Activated CD8-positive, alpha-beta memory T cell treated with anti-CD3 and anti-CD28 coated beads for 1 hour (primary cell): Measurements from ENCODE around the gene PTH1R.

Source experiments
- DNase-seq, 2 donors: peaks; one replicate each; pipeline ENCODE4 v3.0.0-alpha.2; 2020; ENCODE audit warnings: low read depth in 1 of 2; ENCODE audit errors: extremely low read depth in 1 of 2

PTH1R gene

DNA sequence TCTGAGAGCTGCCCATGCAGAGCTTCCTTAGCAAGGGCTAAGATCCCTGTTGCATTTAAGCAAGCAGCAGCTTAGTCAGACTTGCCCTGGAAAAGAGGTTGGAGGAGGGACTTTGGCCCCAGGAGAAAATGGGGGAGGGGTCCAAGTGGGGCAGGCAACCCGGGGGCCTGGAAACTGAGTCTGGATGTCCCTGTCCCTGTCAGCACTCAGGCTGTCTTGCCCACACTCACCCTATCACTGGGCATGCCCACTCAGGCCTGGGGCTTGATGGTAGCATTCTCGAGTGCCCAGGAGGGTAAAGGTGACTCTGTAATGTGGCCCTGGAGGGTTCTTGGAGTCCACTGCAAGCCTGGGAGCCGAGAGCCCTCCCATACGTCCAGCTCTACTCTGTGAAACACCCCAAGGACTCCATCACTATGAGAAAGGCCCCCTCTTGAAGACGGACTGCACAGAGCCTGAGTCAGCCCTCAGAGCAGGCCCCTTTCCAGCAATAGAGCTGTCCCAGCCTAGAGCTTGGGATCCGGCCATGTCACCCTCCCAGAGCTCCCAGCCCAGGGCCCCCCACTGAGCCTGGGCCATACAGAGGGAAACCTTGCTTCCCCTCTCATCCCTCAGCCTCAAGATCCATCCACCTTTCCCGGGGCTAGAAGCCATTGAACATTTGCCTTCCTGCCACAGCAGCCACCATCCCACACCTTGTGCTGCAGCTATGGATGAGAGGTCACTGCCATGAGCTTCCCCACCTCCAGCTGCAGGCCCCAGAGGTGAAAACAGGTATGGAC, 27.6 kb upstream of the PTH1R start:
- DNase-seq = no peak

DNA sequence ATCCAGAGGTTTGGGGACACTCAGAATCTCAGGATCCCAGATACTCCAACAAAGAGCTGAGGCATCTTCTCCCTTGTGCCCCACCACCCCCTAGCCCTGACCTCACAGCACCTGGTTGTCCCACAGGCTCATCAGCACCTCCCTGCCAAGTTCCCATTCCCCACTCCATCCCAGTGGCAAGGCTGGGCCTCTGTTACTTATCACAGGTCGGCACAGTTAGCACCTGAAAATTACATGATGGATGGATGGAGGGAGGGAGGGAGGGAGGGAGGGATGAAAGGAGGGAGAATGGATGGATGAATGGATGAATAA, 27.1 kb upstream of the PTH1R start:
- no peak for DNase-seq

DNA sequence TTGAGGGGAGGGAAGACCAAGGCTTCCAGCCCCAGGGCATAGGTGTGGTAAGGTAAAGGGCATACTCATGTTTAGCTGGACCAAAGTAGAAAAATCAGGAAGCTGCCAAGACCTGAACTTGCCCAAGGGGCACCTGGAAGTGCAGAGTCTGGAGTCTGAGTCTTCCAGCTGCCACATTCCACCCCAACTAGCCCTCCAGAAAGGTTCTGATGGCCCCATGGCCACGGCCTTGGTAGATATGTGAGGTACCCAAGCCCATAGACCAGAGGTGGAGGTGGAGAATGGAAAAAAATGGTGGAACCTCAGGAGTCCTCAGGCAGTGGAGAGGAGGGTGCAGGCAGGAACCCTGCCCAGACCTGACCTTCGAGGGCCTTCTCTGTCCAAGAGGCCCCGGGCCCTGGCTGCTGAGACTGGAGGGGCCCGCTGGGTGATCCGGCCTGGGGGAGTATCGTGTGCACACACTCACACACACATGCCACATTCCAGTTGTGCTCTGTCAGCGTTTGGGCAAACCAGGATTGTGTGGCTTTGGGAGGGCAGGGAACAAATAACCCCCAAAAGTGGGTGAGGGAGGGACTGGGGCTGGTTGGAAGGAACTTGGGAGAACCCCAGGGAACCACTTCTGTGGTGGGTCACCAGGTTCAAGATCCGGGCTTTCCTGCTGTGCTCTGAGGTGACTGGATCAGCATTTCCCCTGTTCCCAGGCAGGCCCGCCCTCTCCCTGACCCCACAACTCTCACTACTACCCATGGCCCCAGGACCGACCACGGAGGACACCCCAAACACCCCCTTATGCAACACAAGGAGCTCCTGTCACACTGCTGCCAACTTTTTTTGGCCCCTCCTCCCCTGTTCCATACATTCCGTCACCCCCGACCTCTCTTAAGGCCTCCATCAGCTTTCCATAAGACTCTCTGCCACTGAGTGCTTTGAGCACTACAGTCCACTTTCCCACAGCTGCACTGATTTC, 25.9 kb upstream of the PTH1R start:
- DNase-seq = no peak

DNA sequence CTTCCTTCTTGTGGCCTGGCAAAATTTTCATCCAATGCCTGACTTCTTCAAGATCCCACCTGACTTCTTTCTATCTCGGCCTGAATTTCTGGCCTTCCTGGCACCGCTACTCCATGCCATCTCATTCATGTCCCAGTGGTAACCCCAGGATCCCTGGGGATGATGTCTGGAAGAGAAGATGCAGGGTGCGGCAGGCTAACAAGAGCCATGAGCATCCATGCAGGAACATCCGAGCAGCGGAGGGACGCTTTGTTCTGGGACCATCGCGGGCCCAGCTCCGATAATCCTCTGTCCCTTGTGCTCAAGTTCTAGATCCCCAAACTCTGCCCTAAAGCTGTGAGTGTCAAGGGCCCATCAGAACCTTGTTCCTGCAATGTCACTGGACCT, 25.2 kb upstream of the PTH1R start:
- DNase-seq = no peak

DNA sequence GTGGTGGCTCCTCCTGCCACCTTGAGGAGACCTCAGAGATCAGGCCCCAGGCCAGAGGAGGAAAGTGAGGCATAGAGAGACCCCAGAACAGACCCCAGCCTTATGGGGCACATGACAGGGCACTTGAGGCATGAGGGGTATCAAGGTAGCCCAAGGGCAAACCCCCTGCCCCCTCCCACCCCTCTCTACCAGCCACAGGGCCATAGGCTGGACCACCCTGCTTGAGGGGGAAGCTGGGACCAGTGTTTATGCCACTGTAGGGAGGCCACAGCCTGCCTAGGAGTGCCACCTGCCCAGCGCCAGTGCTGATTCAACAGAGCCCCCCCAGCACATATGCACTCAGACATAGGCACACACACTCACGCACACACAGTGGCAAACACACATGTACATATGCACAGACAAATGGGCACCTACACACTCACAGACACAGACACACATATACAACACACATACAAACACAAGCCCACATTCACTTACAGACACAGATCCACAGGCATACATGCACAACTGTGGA, 24.6 kb upstream of the PTH1R start:
- no peak for DNase-seq

DNA sequence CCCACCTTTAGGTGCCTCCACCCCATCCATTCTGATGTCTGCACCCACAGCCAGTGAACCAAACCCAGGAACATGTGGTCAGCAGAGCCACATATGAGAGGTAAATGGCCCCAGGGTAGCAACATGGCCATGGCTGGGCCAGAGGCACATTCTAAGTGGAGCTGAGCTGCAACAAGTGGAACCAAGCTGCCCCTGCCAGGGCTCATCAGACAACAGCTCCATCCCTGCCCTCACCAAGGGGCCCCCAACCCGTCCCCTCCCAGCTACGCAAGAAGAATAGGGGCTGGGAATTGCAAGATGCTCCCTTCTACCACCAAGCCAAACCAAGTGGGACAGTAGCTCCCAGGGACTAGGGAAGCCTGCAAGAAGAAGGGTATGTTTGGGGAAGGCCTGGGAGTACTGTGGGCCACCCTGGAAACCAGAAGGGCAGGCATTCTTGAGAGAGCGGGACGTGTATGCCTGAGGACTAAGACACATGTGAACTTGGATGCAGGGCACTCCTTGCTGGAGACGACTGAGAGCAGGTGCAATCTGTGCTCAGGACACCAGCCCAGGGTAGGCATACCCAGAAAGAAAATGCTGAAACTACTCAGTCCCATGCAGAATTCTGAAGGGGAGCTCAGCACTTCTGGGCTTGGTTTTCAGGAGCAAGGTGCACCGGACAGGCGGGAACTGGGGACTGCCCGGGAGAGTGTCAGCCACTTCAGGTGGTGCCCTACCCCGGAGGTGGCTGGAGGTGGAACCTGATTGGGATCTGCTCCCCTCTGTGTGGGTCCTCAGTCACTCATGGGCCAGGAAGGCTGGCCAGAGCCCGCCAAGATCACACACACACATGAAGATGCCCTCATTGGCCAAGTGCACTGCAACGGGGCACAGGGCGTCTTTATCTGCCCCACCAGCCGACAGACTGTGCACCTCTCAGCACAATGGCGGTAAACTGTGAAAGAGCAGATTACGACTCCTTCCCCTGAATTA, 23.8 kb upstream of the PTH1R start:
- no peak for DNase-seq

DNA sequence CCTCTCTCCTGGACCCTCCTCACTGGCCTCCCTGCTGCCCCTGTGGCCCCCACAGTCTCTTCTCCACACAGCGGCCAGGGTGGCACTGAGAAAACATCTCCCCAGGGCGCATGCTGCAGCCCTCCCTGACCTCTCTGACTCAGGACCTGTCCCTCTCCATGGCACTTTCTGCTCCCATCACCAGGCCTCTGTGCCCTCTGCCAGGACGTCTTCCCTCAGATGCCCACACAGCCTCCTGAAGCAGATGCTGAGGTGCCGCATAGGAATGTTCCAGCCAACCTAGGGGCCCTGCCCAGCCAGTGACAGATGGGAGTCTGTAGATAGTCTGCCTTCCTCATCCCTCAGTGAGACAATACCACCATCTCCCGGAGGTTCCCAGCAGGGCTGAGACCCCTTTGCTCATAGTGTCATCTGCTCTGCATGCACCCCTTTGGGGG, 22.9 kb upstream of the PTH1R start:
- no peak for DNase-seq

DNA sequence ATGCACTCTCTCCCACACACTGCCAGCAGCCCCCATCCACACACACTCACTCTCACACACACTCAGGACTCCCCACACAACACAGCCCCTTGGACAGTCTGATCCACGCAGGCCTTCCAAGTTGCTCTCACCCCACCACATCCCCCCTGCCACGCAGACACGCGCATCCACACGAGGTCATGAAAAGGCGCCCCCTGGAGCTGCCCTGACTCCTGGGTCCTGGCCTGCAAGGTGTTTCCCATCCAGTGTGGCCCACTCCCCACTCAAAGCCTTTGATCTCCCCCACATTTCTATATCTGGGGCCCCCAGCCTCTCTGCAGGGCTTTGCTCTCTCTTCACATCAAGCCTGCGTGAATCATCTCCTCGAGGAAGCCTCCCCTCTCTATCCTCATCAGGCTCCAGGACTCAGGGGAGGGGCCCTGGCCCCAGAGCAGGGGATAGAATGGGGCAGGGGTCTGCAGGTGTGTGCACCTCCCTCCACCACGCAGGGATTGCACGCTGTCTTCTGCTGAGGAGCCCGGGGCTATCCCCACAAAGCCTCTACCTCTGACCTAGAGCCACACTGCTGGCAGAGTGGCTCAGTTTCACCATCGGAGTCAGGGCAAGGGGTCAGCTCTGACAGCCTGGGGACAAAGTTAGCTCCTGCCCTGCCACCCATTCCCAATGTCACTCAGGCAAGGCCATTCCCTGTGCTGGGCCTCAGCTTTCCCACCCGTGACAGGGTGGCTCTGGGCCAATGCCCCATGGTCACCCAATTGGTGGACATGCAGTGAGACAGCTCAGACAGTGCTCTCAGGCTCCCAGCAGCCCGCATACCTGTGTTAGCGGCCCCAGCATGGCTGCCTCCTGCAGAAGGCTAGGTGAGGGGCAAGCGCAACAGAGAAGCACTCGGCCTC, 20.7 kb upstream of the PTH1R start:
- no peak for DNase-seq

DNA sequence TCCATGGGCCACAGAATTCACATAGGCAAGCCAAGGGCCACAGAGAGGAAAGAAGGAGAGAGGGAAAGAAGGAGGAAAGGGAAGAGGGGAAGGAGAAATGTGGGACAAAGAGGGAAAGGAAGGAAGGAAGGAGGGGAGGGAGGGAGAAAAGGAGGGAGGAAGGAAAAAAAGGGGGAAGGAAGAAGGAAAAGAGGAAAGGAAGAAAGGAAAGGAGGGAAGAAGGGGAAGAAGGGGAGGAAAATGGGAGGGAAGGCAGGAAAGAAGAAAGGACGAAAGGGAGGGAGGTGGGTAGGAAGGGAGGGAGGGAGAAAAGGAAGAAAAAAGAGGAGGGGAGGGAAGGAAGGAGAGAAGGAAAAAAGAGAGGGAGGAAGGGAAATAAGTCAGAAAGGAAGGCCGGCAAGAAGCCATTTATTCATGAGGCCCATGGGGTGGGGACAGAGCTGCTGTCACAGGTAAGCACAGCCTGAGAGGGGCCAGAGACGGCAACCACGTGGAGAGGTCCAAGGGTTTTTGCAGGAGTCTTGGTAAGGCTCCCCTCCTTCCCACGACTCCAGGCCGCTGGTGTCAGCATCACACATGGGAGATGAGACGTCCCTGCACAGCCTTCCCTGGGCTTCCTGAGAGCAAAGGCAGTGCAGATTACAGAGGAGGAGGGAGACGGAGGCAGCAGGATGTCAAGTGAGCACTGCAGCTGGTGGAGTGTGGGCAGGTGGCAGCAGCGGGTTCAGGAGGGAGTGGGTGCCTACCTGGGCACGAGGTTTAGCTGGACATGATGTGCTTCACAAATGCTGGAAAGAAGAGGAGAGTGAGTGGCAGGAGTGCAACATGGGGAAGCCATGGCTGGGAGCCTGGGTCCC, 19.8 kb upstream of the PTH1R start:
- no peak for DNase-seq

DNA sequence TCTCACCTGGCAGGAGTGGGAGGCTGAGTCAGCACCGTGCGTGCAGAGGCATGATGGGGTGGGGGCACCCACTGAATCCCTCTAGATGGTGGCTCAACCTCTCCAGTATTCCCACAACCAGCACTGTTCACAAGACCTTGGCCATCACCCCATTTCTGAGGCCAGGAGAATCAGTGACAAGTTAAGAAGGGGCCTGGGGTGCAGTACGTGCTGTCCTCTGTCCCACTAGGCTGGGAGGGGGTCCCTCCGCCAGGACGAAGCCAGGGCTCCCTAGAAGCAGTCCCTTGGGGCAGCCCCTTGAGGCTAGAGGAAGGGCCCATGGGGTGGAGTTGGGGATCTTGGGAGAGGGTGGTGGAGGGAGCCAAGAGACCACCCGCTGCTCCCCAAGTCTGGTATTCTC, 19.1 kb upstream of the PTH1R start:
- DNase-seq = no peak

DNA sequence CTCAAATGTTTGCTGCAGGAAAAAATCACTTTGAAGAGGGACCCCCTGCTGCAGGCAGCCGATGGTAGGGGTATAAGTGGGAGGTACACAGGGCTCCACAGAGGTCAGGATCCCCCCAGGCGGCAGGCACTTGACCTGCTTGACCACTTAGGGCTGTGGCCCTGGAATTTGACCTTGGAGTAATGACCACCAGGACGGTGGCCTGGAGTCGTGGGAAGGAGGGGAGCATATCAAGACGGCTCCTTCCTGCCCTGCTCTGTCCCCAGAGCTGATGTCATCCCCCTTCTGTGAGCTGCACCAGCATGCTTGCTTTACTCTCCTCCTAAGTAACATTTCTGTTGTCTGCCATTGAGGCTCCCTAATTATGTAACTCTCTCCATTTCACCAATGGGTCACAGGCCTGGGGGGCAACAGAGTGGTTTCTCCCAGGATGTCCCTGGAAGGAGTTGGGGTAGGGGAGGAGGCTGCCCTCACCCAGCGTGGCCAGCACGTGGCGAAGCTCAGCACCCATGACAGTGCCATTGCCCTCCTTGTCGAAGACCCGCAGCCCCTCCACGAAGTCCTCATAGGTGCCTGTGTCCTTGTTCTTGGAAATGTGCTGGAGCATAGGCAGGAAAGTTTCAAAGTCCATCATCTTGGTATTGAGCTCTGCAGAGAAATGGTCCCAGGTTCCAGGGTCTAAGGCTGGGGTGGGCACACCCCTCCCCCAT, 18.4 kb upstream of the PTH1R start:
- DNase-seq = no peak

DNA sequence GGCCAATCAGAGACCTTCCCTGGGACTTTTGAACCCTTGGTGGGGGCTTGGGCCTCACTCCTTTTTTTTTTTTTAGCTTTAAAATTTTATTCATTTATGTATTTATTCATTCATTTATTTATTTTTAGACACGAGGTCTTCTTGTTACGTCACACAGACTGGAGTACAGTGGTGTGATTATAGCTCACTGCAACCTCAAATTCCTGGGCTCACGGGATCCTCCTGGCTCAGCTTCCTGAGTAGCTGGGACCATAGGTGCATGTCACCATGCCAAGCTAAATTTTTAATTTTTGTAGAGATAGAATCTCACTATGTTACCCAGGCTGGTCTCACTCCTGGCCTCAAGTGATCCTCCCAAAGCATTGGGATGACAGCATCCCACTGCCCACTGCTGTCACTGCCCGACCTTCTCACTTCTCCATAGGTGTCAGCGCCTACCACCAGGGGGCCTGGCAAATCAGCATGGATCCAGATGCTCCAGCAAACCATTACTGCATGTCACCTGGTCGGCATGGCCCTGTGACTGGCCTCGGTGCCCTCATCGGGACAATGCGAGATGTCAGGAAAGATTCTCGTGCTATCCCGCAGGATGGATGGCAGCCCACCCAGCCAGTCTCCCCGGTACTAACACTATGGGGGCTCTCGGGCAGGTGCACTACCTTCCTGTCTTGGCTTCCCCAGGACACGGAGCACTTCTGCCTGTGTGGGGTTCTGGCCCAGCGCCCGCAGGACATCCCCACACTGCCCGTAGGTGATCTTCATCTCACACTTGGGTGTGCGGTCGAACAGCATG, 17.3 kb upstream of the PTH1R start:
- no peak for DNase-seq

DNA sequence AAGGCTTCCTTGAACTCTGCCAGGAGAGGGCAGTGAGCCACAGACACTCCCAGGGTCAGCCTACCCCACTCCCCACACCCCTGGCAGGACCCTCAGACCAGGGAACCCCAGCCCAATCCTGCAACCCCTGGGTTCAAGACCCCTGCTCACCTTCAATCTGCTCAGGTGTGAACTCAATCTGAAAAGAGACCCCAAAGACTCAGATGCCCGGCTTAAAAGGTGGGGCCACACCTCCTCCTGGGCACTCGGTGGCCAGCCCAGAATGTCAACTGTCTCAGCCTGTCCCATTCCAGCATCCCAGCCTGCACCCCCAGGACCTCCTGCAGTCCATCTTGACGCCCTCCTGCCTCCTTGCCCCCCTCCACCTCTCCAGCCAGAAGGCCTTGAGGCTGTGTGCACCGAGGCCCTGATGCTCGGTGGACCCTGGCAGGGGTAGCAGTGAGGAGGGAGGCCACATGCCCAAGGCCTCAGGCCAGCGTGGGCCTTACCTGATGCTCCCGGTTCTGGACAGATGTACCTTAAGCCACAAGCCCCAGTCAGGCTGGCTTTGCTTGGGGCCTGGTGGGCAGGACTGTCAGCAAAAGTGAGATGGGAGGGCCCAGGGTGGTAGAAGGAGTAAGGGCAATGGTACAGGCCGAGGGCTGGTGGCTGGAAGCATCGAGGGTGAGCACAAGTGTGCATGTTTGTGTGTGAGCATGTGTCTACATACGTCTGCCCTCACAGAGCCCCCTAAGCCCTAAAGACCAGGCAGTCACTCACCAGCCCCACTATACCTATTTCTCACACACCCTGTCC, 16.5 kb upstream of the PTH1R start:
- no peak for DNase-seq

DNA sequence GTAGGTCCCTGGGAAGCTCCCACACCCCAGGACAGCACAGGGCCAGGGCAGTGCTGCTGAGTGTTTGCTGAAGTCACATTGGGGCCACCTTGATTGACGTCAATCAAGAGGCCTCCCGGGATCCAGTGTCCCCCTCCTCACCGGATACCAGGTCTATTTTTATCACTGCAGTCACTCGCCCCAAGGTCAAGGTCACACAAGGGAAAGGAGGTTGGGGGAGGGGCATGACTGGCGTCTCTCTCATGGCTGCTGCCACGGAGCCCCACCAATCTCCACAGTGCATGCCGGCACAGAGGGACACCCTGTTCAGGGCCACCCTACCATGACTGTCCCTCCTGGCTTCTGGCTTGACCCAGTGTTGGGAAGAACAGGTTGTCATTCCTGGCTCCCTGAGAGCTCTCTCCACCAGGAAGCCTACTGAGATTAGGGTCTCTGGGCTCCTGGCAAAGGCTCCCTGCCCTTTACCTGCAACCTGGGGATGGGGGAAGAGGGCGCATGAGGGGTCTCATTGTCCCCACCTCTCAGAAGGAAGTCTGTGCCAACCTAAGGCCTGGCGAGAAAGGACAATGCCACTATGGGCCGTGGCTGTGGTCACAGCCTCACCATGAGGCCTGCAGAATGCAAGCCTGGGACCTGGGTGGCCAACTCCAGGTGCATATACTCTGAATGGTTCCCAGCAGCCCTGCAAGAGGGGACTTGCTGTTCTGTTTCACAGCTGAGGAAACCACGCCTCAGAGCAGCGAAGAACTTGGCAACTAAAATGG, 15.7 kb upstream of the PTH1R start:
- DNase-seq = no peak

DNA sequence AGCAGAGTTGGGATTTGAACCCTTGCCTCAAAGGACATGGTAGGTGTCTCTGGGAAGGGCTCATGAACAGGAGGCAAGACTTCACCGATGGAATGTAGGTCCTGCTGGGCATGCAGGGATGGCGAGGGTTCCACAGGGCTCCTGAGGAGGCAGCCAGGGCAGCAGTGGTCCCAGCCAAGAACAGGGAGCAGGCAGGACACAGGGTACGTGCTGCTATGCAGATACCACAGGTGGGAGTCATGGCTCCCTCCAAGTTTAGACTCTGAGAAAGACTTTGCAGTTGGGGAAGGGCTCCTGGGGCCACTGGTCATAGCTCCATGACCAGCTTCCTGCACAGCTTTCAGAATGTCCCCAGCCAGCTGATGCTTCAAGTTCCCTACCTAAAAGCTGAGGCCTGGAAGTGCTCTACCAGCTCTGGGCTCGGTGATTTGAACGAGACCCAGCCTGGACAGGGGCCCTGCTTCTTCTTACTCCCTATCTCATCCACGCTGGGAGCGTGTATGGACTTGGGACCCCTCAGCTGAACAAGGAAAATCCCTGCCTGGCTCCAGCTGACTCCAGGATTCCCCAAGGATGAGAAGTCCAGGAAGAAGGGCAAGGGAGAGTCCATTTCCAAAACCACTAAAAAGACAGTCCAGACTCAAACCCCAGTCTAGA, 15.0 kb upstream of the PTH1R start:
- DNase-seq = no peak
